ENCODE measurements around the gene BID.

Gene BID

DNA sequence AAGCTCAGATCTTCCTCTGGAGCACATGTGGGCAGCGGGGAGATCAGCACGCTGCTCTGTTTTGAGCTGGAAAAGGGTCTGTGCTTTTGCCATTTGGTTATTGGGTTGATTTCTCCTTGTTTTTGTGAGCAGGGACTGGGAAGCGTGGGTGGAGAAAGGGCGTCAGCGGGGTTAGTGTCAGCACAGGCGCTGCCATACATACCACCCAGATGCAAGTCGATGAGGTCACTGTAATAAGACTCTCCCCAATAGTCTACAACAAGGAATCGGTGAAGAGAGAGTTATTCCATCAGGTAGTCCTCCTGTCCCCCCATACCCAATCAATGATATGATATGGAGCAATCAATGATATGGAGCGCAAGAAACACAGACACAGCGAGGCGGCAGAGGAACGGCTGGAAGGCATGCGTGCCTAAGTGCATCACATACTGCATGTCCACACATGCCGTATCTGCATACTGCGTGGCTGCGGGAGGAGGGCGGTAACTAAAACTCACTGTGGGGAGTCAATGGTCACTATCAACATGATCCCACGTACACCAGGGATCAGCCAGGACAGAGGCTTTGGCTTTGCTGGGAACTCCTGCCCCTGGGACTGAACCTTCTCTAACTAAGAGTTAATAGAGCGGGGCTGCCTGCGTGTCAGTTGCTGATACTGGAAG is 29.5 kb upstream of the BID start:
- no peak for DNase-seq (ENCODE audit: low read depth in 2 of 2)

DNA sequence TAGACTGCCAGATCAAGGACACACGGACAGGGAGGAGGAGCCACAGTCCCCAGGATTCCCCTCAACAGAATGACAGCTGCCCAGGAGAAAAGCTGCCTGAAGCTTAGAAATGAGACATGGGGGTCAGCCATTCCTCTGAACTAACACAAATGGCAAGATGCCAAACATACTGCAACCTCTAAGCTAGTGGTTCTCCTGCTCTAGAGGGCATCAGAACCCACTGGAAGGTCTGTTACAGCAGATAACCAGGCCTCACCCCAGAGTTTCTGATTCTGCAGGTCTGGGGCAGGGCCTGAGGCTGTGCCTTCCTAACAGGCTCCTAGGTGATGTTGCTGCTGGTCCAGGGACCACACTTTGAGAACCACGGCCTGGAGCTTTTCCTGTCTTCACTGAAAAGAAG is 28.6 kb upstream of the BID start:
- DNase-seq (ENCODE audit: low read depth in 2 of 2): no peak

DNA sequence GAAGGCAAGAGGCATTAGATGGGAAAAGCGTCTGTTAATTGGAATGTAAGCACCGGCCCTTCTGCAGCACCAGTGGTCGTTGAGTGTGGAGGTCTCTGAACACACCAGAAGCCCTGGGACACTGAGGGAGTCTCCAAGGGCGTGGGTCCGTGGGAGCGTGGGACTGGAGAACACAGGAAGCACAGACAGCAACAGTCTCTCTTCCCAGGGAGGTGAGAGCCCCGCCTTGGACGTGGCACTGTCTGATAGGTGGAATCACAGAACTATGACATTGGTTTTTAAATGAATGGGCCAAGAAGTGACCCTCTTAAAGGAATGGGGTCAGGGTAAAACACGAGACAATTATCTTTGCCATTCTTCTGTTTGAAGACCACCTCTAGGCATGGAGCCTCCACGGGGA is 28.1 kb upstream of the BID start:
- DNase-seq (ENCODE audit: low read depth in 2 of 2): no peak

DNA sequence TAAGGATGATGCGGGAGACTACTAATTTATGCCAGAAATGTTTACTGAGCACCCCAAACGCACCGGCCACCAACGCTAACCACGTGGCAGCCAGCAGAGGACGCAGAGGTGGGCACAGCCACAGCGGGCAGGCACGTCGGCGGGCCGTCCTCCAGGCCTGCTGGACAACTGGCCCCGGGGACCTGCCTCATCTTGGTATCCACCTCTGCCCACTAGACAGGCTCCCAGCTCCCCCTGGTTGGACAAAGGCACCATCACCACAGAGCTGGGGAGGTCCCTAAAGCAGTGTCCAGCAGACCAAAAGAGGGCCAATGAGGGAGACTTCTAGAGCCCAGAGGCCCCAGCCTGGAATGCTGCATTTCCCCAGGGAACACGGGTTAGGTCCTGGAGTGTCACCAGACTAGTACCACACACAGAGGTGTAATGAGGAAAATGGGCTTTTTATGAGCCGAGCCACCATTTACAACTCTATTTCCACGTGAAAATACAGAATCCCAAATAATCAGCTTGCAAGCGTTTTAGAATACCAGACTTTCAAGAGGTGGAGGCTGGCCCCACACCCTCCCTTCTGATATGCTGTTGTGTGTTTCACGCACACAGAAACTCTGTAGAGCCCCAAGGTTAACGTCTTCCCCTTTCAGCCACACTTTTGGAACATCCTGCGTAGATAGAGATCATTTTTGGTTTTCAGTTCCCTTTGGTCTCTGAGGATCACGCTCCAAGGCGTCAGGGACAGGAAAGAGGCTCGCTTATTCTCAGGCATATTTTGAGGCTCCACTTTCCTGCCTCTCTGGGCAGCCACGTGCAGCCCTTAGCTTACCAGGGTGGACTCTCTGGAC is 23.7 kb upstream of the BID start:
- DNase-seq (ENCODE audit: low read depth in 2 of 2): no peak

DNA sequence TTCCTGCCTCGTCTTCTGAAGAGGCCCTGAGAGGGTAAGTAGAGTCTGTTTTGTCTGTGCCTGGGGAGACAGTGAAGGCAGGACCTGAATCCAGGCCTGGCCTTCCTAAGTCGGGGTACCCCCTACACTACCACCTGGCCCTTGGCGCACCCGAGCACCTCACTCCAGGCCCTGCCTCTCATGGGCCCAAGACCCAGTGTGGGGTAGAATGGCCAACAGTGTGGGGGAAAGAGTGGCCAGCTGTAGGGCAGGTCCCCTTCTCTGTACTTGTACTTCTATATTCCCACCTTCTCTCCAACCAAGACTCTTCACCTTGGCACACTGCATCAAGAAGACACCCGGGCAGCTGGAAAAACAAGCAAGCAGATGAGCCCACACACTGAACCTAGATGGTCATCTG is 22.4 kb upstream of the BID start:
- DNase-seq (ENCODE audit: low read depth in 2 of 2): no peak

DNA sequence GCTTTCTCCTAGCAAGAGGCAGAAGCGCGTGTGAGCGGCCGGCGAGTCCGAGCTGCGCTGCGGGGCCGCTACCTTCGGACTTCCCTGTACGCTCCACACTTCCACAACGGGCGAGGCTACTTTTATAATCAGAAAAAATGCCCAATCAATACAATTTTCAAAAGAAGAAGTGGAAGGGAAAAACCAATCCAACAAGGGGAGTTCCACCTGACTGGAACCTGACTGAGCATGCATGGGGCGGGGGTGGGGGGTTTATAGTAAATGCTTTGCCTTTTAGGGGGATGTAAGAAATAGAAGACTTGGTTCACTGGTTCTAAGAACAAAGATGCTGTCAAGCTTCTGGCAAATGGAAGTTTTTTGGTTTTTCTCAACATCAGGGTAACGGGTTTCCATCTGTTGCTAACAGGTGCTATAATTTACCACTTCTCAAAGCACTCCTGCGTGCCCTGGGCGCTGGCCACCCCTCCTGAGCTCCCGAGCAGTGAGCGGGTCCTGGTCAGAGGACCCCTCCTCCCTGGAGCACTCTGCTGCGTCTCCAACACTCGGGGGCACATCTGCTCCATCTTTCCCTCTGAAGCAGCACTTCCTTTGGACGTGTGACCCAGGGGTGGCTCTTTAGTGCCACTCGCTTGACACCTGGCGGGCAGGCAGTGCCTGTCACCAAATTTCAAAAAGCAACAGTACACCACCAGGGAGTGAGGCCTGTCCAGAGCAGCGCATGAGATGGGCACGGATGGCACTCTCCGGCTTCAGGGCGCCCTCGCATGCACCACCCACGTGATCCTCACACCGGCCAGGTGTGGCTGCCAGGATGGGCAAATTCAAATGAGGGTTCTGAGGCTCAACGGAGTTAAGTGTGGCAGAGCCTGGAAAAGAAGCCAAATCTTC is 21.6 kb upstream of the BID start:
- DNase-seq (ENCODE audit: low read depth in 2 of 2): no peak

DNA sequence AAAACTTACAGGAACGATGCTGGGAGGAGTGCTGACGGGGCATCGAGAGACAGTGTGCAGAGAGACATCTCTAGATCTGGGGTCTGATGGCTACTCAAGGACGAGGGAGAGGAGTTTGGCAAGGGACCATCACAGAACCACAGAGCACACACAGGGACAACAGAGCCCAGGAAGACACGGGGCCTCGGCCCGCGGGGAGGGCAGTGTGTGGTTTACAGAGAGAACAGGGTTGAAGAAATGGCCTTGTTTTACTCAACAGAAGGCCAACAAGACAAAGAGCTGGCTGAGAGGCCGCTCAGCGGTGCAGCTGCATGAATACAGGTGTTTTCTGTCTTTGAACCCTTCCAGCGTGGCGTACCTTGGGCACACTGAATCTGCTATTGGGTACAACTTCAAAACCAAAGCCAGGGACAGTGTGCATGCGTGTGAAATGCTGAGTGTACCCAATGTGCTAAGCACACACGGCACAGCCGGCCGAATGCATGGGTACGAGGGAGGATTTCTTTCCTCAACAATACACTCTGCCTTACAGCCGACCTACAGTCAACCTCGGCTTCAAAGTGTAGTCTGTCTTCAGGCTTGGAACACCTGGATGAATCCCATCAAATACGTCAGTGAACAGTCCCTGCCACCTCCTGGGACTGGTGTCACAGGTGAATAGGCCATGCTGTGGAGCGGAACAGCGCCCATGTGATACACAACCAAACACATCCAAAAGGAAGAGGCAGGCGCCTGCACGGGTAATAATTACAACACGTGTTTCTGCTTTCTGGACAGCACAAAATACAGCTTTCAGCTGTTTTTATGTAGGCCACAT is 20.7 kb upstream of the BID start:
- no peak for DNase-seq (ENCODE audit: low read depth in 2 of 2)

DNA sequence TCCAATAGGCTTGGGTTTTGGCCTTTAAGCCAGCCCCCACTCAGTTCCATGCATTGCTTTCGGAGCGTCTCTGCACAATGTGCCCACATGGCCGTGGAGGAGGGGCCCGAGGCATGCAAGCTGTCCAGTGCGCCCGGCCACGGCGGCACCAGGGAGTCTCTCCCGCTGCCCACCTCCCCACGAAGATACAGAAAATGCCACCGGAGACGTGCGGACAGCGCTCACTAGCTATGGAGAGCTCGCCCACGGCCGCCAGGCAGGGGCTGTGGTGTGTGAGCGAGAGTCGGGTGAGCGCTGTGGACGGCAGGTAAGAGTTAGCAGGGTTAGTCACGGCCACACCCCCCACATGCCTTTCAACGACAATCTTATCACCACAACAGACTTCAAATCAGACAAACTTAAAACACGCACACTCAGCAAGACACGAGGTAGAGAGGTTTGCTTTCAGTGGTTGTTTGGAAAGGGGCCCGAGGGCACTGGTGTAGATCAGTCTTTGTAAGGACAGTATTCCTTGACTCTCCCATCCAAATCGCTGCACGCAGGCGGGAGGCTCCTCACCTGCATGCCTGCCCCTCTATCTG is 18.7 kb upstream of the BID start:
- no peak for DNase-seq (ENCODE audit: low read depth in 2 of 2)

DNA sequence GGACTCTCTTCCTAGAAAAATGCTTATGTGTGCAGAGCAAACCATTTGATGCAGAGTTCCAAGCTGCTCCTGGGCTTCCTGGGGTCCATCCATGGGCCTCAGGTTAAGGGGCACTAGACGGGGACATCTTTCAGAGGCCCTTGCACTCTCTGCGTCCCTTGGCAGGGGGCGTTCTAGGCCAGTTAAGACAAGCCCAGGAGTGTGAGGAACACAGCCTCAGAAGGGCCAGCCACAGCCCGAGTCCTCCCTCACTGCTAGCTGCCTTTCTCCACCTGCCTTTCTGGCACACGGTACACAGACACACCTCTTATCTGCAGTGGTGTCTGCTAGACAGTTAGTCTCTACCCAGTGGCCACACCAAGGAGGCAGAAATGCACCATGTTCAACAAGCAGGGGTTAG is 18.0 kb upstream of the BID start:
- no peak for DNase-seq (ENCODE audit: low read depth in 2 of 2)

DNA sequence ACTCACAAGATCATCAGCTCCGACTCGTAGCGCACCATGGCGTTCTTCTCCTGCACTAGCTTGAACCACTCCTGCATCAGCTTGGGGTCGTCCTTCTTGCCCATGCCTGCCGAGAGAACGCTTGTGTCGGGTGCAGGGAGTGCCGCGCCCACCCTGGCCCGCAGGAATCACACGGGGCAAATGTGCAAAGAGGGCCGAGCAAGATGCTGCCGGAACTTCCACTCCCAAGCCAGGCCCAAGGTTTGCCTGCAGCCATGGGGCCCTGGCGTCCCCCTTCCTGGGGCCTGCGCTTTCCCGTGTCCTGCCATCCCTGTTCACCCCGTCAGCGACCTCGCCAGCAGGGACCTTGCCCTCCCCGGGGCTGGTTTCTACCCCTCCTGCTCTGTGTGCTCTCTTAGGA is 16.9 kb upstream of the BID start:
- DNase-seq (ENCODE audit: low read depth in 2 of 2): no peak

DNA sequence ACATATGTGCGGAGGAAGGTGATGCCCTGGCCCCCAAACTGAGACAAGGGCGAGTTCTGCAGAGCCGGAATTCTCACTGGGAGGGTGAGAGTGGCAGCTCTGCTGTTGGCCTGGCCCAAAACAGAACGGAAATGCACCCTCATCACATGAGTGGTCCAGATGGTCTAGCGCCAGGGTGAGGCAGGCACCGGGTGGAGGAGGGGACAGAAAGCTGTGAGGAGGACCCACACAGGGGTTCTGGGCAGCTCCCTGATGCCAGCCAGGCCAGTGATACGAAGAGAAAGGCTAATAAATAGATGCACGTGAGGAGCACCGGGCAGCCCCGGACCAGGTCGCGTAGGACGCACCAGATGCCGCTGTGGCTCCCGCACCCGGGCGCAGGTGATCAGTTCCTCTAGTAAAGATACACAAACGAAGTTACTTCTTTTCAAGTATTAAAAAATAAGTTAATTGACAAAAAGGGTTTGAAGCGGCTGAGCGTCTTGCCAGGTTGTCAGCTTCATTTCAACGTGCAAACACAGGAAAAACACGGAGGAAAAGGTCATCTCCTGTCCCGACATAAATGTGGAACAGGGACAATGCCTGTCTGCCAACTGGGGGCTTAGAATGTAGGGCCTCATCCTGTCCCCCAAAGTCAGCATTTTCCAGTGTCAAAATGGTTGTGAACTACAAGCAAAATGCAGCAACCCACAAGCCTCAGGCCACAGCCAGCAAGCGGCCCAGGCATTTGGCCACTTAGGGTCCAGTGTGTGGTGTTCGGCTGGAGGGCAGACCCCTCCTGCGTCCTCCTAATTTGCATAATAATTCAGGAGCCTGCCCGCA is 15.3 kb upstream of the BID start:
- DNase-seq (ENCODE audit: low read depth in 2 of 2): no peak

DNA sequence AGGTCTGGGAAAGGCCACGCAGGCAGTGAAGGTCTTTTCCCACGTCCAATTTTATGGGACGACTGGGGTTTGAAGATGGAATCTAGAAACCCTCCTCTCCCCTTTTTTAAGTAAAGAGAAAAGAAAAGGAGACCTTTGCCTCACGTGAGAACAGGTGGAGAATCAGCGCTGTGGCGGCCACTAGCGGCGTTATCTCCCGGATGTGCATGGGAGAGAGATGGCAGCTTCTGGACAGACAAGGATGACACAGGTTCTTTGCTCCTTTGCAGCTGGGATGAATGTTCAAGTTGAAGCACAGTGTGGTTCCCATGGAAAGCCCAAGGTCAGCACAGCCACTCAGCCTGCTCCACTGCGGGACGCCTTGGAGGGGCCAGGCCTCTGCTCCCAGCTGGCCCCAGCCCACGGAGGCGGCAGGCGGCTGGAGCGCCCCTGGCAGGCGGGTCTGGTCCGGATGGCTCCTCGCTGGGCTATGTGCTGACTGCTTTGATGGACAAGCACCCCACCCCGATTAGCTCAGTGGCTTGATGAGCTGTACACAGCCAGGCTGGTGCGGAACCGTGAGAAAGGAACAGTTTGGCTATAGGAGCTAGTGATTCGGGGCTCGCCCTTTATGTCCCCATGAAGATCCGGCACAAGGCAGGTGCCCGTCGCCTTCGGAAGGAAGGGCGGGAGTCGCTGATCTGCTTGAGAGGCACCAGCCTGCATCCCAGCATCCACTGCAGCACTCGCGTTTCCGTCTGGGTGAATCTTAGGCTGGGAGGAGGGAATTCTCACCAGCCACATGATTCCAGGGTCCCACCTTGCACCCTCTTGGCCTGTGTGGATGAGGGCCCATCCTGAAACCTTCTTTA is 14.5 kb upstream of the BID start:
- DNase-seq (ENCODE audit: low read depth in 2 of 2): no peak

DNA sequence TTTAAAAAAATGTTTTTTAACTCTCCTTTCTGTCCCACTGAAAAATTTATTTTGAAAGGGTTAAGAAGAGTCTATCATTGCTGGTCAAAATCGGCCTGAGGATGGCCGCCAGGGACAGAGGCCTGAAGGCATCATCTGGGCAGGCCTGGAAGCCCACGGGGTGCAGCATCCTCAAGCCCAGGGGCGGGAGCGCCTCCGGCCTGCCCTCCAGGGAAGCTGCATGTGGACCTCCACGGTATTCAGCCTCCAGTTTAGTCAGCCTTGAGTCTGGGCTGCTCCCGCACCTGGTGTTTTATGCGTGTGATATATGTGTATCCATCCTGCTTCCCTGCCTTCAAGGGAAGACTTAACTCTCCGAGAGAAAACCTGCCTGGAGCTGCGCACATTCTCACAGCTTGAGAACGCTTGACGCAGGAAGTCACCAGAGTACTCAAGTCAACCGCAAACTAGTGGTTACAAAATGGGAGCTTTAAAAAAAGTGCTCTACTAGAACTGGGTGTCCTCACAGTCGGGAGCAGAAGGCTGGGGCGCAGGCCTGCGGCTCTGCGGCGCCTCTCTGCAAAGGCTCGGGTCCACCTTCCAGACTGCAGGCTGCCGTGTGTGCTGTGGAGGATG is 13.6 kb upstream of the BID start:
- no peak for DNase-seq (ENCODE audit: low read depth in 2 of 2)

DNA sequence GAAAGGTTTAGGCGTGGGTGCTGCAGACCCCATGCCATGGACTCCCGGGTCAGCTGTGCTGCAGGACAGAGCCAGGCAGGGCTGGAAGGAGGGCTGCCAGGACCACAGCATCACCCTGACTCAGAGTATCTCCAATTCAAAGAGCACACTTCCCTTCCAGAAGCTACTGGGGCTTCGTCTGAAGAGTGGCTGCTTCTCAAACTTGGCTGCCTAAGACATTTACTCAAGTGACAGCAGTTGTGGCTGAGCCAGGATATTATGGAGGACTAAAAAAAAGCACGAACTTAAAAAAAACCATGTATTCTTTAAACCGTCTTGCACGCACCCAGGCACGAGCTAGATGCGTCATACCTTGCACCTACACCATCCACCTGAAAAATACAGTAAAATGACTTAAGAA is 13.0 kb upstream of the BID start:
- no peak for DNase-seq (ENCODE audit: low read depth in 2 of 2)

DNA sequence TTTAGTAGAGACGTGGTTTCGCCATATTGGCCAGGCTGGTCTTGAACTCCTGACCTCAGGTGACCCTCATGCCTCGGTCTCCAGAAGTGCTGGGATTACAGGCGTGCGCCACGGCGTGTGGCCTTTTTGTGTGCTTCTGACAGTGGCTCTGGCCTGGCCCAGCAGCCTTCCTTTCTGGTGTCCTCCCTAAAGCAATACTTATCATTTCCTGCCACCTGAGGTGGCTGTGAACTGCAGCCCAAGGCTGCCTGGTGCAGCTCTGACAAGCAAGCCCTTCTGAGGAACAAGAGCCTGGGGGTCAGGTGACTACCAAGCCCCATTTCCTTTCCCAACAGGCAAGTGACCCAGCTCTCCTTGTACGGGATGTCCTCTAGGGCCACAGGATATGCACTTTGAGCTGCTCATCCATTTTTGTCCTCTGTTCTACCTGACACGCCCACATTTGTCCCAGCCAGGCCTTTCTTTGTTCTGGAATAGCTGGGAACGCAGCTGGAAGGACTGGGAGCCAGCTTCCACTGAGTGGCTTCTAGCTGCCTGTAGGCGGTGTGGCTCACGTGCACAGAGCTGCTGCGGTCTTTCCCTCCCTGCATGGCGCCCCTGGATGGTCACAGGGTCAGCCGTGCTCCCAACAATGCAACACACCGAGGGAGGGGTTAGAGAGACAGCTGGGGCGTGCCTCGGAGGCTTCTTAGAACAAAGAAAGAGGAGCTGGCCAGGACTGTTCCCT is 12.3 kb upstream of the BID start:
- DNase-seq (ENCODE audit: low read depth in 2 of 2): no peak

DNA sequence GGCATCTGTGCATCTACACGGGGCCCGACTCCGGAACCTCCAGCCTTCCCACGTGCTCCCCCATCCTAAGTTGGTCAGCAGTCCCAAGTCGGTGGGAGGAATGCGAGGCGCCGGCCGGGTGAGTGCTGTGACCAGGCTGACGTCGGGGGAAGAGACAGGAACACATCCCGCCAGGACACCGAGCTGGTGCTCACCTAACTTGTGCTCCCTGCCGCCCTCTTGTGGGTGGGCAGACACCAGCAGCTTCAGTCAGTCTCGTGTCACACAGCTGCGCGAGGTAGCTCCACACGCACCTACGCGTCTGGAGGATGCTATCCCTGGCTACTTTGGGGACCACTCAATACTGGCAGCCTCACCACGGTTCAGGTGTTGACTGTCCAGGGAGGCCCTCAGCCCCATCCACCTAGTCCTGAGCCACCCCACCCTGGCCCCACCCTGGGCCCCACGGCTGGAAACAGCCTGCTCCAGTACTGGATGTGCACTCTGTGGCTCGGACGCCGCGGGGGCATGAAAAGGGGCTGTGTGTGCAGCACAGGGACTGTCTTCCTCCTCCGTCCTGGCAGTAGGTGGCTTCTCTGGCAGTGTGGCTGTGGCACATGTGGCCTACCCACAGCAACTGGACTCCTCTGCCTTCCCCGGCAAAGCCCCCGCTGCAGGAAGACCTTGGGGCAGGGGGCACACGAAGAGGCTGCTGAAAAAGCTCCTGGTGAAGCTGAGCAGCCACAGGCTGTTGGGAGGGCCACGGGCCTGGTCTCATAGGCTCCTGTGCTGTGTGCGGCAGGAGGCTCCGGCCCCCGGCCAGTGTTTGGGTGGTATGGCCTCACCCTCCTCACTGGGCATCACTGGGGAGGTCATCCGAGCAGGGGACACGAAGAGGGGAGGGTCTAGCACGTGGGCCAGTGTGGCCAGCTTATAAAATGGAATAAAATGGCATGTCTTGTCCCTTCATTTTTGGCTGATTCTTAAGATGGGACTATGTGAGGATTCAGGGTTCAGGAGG is 11.2 kb upstream of the BID start:
- peak; percentile 46 to 55 for DNase-seq (ENCODE audit: low read depth in 2 of 2)

DNA sequence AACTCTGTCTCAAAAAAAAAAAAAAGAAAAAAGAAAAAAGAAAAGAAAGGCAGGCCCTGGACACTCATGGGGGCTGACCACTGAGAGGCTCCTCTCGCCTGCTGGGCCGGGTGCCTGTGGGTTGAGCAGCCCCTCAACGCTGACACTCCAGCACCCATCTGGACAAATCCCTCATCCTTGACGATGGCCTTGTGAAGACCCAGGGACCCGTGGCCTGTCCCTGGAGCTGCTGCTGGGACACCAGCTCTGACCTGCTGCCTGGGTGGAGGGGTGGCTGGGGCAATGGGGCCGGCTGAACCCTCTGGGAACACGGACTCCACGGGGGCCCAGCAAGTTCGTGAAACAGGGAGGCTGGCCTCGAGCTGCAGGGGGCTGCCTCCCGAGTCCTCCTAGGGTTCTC is 10.5 kb upstream of the BID start:
- no peak for DNase-seq (ENCODE audit: low read depth in 2 of 2)

Measured in activated CD8-positive, alpha-beta memory T cell treated with anti-CD3 and anti-CD28 coated beads for 4 hours (primary cell).